ES-I3 (cell line): Measurements from ENCODE around the gene RBM5.

Source experiments
- H3K36me3 ChIP-seq: 2 replicates; pipeline ENCODE4 v1.6.1; 2013; ENCODE audit warnings: mild to moderate bottlenecking, low read length, control low read depth, moderate library complexity; ENCODE audit not compliant: insufficient read depth
- H3K4me1 ChIP-seq: 2 replicates; pipeline ENCODE4 v1.6.1; 2013; ENCODE audit warnings: mild to moderate bottlenecking, control low read depth, low read length; ENCODE audit not compliant: insufficient read depth
- H3K9ac ChIP-seq: 2 replicates; pipeline ENCODE4 v1.6.1; 2013; ENCODE audit warnings: low read depth, mild to moderate bottlenecking, low read length, moderate library complexity
- H3K9me3 ChIP-seq: 2 replicates; pipeline ENCODE4 v1.6.1; 2013; ENCODE audit warnings: mild to moderate bottlenecking, low read length, moderate library complexity; ENCODE audit not compliant: control insufficient read depth, insufficient read depth

Gene RBM5

GRCh38 chr3:50102558-50102957, 13.8 kb downstream of the RBM5 start:
- Histone ChIP-seq H3K36me3 (peaks cover 50% of the 10 kb centered on the region), H3K9me3 (no peaks in the 10 kb centered on the region), H3K4me1 (no peaks in the 10 kb centered on the region), H3K9ac (no peak overlapping the region)

- Histone ChIP-seq H3K9ac (no peak overlapping the region), H3K4me1 (no peaks in the 10 kb centered on the region), H3K36me3 (peaks cover 68% of the 10 kb centered on the region), H3K9me3 (no peaks in the 10 kb centered on the region)
Observed at GRCh38 chr3:50111757-50112156, 23.0 kb downstream of the RBM5 start.

- no peak overlapping the region for H3K9ac ChIP-seq
- no peaks in the 10 kb centered on the region for H3K4me1 ChIP-seq
- H3K36me3 ChIP-seq: peaks cover 65% of the 10 kb centered on the region
- no peaks in the 10 kb centered on the region for H3K9me3 ChIP-seq
Observed at GRCh38 chr3:50112462-50112861, 23.7 kb downstream of the RBM5 start.

DNA sequence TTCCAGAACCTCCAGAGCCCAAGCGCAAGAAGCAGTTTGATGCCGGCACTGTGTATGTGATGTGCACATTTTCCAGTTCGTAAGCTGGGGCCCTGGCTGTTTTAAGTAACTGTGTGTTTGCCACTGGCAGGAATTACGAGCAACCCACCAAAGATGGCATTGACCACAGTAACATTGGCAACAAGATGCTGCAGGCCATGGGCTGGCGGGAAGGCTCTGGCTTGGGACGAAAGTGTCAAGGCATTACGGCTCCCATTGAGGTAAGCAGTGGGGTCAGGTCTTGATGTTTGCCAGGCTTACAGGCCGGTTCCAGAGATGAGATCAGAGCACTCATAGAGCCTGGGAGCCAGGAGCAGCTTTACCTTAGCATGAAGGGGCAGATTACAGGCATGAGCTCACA, 28.4 kb downstream of the RBM5 start:
- Histone ChIP-seq H3K9ac (no peak overlapping the region), H3K36me3 (peaks cover 50% of the 10 kb centered on the region), H3K4me1 (no peaks in the 10 kb centered on the region), H3K9me3 (no peaks in the 10 kb centered on the region)

DNA sequence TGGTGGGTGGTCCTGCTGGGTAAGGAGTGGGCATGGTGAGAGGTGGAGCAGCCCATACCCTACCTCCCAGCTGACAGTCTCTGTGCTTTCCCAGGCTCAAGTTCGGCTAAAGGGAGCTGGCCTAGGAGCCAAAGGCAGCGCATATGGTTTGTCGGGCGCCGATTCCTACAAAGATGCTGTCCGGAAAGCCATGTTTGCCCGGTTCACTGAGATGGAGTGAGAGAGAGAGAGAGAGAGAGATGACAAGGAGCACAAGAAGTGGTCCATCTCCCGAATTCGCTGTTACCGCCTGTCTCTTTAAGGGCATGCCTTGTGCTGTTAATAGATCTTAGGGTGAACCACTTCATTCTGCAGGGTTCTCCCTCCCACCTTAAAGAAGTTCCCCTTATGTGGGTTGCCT, 29.5 kb downstream of the RBM5 start:
- Histone ChIP-seq H3K9ac (no peak overlapping the region), H3K9me3 (no peaks in the 10 kb centered on the region), H3K36me3 (peaks cover 41% of the 10 kb centered on the region), H3K4me1 (no peaks in the 10 kb centered on the region)

DNA sequence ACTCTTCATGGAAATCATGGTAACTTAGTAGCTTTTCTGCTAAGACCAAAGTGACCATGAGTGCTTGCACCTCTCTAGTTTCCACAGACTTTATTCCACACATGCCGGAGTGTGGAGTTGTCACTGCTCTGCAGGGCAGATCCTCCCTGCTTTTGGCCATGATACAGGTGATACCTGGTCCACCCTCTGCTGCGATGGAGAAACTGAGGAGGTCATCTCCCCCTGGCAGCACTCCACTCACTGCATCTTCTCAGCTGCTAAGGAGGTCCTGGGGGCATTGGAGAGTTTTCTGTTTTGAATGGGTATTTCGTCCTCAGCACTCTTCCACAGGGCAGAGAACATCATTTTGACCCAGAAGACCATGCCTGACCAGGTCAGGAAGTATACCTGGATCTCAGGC, 31.1 kb downstream of the RBM5 start:
- H3K36me3 ChIP-seq: peaks cover 27% of the 10 kb centered on the region
- H3K9ac ChIP-seq: no peak overlapping the region
- H3K4me1 ChIP-seq: peaks cover 4% of the 10 kb centered on the region; the same call in 1 of the 2 replicates
- no peaks in the 10 kb centered on the region for H3K9me3 ChIP-seq

DNA sequence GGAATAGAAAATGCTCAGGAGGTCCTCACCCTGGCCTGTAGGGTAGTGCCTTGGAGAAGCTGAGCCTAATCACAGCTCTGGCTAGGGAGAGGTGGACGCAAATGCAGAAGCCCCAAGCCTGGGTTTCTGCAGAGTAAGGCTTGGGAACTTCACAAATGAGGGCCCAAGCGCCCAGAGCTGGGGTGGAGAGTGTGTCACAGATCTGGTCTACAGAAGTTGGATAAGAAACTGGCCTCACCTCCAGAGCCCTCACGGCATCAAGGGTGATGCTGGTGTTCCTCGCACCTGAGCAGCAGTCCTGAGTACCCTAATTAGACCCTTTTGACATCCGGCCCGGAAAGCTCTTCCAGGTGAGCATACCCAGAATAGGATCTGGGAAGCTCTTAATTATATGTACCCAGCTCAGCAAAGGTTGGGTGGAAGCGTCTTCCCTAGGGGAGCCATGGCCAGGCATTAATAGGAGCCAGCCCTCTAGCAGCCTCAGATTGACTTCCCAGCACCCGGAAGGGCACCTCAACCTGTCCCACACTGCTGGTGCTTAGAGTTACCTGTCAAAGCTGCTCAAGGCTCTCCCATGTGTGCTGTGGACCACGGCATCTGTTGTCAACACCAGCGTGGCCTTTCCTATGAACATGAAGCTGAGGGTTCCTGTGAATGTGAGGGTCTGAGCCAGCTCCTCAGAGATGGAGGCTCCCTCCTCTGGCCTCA, 31.8 kb downstream of the RBM5 start:
- no peaks in the 10 kb centered on the region for H3K9me3 ChIP-seq
- H3K36me3 ChIP-seq: peaks cover 23% of the 10 kb centered on the region
- H3K4me1 ChIP-seq: peaks cover 7% of the 10 kb centered on the region
- no peak overlapping the region for H3K9ac ChIP-seq

DNA sequence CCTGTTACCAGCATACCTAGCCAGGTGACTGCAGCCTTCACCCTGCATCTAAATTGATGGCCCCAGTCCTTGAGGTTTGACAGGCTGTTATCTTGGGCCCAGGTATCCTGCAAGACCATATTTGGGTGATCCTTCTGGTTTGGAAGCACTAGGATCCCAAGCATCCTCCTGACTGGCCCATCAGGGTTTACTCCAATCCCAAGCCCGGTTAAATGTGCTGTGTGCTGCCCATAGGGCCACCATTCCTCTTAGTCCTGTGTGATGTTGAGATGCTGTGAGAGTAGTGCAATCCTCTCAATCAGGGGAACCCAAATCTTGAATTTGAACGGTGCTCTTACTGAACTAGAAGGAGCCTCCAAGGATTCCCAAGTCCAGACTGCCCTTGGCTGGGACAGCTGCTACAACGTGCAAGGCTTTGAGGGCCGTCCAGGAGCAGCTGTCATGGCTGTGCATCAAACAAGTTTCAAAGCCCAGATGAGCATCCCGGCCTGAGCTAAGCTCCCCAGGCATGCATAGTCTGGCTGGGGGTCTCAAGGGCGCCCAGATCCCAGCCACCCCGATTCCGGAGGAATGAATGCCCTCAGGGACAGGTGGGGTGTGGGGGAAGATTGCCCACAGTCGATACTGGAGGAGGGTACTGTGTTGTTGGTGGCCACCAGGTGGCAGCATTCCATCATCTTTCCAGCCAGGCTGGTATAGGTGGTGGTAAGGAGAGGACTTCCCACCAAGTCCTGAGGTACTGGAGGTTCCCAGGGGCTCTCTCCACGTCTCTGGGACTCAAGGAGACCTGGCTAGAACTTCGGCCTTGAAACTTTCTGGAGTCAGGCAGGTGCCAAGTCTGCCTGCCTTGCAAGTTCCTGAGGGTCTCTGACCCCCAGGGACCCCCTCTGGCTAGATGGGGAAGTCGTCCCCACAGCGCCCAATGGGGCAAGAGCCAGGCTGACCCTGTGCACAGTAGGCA, 32.6 kb downstream of the RBM5 start:
- peaks cover 14% of the 10 kb centered on the region for H3K4me1 ChIP-seq
- H3K9ac ChIP-seq: no peak overlapping the region
- H3K36me3 ChIP-seq: peaks cover 17% of the 10 kb centered on the region
- H3K9me3 ChIP-seq: no peaks in the 10 kb centered on the region

- H3K36me3 ChIP-seq: peaks cover 11% of the 10 kb centered on the region
- H3K9ac ChIP-seq: no peak overlapping the region
- no peaks in the 10 kb centered on the region for H3K9me3 ChIP-seq
- peaks cover 14% of the 10 kb centered on the region for H3K4me1 ChIP-seq
Observed at GRCh38 chr3:50122071-50122470, 33.4 kb downstream of the RBM5 start.

GRCh38 chr3:50122661-50123391, 34.1 kb downstream of the RBM5 start:
- no peak overlapping the region for H3K9ac ChIP-seq
- H3K4me1 ChIP-seq: peaks cover 14% of the 10 kb centered on the region
- H3K36me3 ChIP-seq: peaks cover 9% of the 10 kb centered on the region
- no peaks in the 10 kb centered on the region for H3K9me3 ChIP-seq

- H3K4me1 ChIP-seq: peaks cover 14% of the 10 kb centered on the region
Observed at GRCh38 chr3:50123394-50124051, 34.8 kb downstream of the RBM5 start.

DNA sequence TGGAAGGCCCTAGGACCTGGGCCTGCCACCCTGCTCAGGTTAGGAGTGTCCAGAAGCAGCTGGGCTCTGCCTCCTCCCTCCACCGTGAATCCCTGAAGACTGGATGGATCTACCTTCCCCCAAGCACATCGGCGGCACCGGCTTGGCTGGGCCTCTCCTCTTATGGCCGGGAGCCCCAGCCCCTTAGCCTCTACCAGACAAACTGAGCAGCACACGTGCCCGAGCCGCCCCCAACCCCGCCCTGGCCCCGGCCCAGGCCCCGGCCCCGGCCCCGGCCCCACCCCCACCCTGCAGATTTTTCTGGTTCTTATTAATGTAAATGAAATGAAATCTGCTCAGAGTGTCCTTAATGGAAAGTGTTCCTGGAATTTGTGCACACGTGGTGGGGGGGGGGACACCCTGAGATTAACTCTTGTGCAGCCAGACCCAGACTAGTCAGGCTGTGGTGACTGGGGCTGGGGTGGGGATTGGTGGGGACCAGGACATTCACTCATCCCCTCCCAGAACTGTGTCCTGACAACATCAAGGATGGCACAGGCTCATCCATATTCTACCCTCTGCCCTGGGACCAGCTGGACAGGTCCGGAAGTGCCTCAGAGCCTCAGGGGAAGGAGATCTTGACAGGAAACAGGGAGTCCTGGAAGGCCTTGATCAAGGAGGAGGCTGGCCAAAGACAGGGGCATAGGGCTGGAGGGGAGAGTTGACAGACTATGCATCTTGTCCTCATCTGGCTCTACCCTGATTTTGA, 35.5 kb downstream of the RBM5 start:
- peaks cover 2% of the 10 kb centered on the region; the same call in 1 of the 2 replicates for H3K36me3 ChIP-seq
- H3K4me1 ChIP-seq: peaks cover 14% of the 10 kb centered on the region
- H3K9ac ChIP-seq: no peak overlapping the region
- no peaks in the 10 kb centered on the region for H3K9me3 ChIP-seq

More at GRCh38 chr3:50123394-50124051, 34.8 kb downstream of the RBM5 start:
- Histone ChIP-seq H3K36me3 (peaks cover 4% of the 10 kb centered on the region), H3K9ac (no peak overlapping the region), H3K9me3 (no peaks in the 10 kb centered on the region)

- H3K36me3 ChIP-seq: no peaks in the 10 kb centered on the region; the same call in 1 of the 2 replicates
- no peak overlapping the region for H3K9ac ChIP-seq
Observed at GRCh38 chr3:50124800-50125178, 36.1 kb downstream of the RBM5 start.

More at GRCh38 chr3:50124800-50125178, 36.1 kb downstream of the RBM5 start:
- Histone ChIP-seq H3K4me1 (peaks cover 14% of the 10 kb centered on the region), H3K9me3 (no peaks in the 10 kb centered on the region)
